Prostate gland (tissue), 2 donors: ENCODE results near the gene RETN. TPM values are rescaled to one million over a fixed set of nuclear protein-coding genes. Genes with fewer than 3 reads are reported as not detected.

ENCODE experiments used
- DNase-seq: peaks from one replicate; pipeline ENCODE4 v3.0.0-alpha.2; 2019; ENCODE audit warnings: low spot score
- H3K27ac ChIP-seq, 2 donors: fragments of 200-600 bp; sonication (generic); 2 replicates each; pipeline ENCODE4 v1.5.1; 2017 to 2019
- H3K27me3 ChIP-seq: fragments of 200-600 bp; sonication (generic); replicated peaks from 2 replicates; pipeline ENCODE4 v1.5.1; 2019; ENCODE audit not compliant: insufficient read depth
- H3K36me3 ChIP-seq, 2 donors: fragments of 200-600 bp; sonication (generic); 1 replicate in 1 of 2; 2 replicates in 1 of 2; pipeline versions ENCODE4 v1.5.1 to v1.8.1; 2017 to 2019
- H3K4me1 ChIP-seq: fragments of 200-600 bp; sonication (generic); replicated peaks from 2 replicates; pipeline ENCODE4 v1.5.1; 2019
- H3K4me3 ChIP-seq, 2 donors: fragments of 200-600 bp; sonication (generic); 2 replicates each; pipeline ENCODE4 v1.5.1; 2017 to 2019
- H3K9me3 ChIP-seq: fragments of 200-600 bp; sonication (generic); 2 replicates; pipeline ENCODE4 v1.5.1; 2017
- CTCF ChIP-seq, 4 experiments: fragments of 200-600 bp in 2 of 4; fragments of 450-650 bp in 2 of 4; sonication (generic) in 2 of 4; IDR thresholded peaks; 1 replicate in 3 of 4; 2 replicates in 1 of 4; pipeline ENCODE4 v1.5.1; 2016 to 2019; ENCODE audit warnings: antibody characterized with exemption in 4 of 4, mild to moderate bottlenecking in 2 of 4, moderate library complexity in 2 of 4
- POLR2A ChIP-seq: fragments of 450-650 bp; IDR thresholded peaks from one replicate; pipeline ENCODE4 v1.6.1; 2016; ENCODE audit warnings: antibody characterized with exemption, mild to moderate bottlenecking
- POLR2AphosphoS5 ChIP-seq: sonication (generic); formaldehyde crosslinking; IDR thresholded peaks from one replicate; pipeline ENCODE4 v1.6.1; 2017; ENCODE audit warnings: antibody characterized with exemption
- WGBS: methylation state at CpG from one replicate; pipeline ENCODE4 v1.1.5; 2018; 5-methylcytosine and 5-hydroxymethylcytosine counted together
- intact Hi-C: fragments of 100-400 bp; cut with DNase I; formaldehyde crosslinking; loops from one replicate; pipeline ENCODE4 v1.14.2; 2022
- total RNA-seq, 2 donors: library from RNA; depleted of rRNA; stranded (reverse); fragments of >200 nt; gene quantifications; one replicate each; pipeline ENCODE4 v1.1.0, GENCODE V29; 2016

RETN gene
- total RNA-seq, 2 donors from 2014 or later: not detected

GRCh38 chr19:7704280-7705060 is 35.6 kb downstream of the RETN start:
- H3K9me3 ChIP-seq: no peaks in the 10 kb centered on the region
- no peaks in the 10 kb centered on the region for H3K36me3 ChIP-seq
- H3K27ac ChIP-seq: no peak overlapping the region
- no peaks in the 10 kb centered on the region for H3K27me3 ChIP-seq
- no peaks in the 10 kb centered on the region for H3K4me1 ChIP-seq
- intact Hi-C loops: no loop called here
- no peak for DNase-seq
- 77% methylated on average over 6 of the region's 6 CpGs for WGBS
- no peak overlapping the region for H3K4me3 ChIP-seq
- TF ChIP-seq CTCF (IDR thresholded peaks at IDR 0.05) (no peak), POLR2AphosphoS5 (no peak), POLR2A (no peak)

- DNase-seq: peak; percentile 6
- Histone ChIP-seq H3K9me3 (no peaks in the 10 kb centered on the region), H3K36me3 (no peaks in the 10 kb centered on the region), H3K4me3 (no peak overlapping the region), H3K27ac (no peak overlapping the region), H3K27me3 (no peaks in the 10 kb centered on the region), H3K4me1 (no peaks in the 10 kb centered on the region)
- intact Hi-C loops: no loop called here
- 57% methylated on average over 24 of the region's 24 CpGs for WGBS
- no peak for TF ChIP-seq POLR2A
- no peak for TF ChIP-seq POLR2AphosphoS5
- TF ChIP-seq CTCF (IDR thresholded peaks at IDR 0.05): no peak
These were observed 36.7 kb downstream of the RETN start for GRCh38 chr19:7705387-7706187.

GRCh38 chr19:7706188-7706954 is 37.5 kb downstream of the RETN start:
- no peak for DNase-seq
- WGBS: 67% methylated on average over 14 of the region's 14 CpGs
- no peak for TF ChIP-seq POLR2AphosphoS5
- Histone ChIP-seq H3K36me3 (no peaks in the 10 kb centered on the region), H3K9me3 (no peaks in the 10 kb centered on the region), H3K4me1 (no peaks in the 10 kb centered on the region), H3K27ac (no peak overlapping the region), H3K27me3 (no peaks in the 10 kb centered on the region), H3K4me3 (no peak overlapping the region)
- intact Hi-C loops: no loop called here

GRCh38 chr19:7706955-7707456 is 38.2 kb downstream of the RETN start:
- Histone ChIP-seq H3K36me3 (no peaks in the 10 kb centered on the region), H3K27ac (no peak overlapping the region), H3K4me1 (no peaks in the 10 kb centered on the region), H3K4me3 (no peak overlapping the region), H3K9me3 (no peaks in the 10 kb centered on the region), H3K27me3 (no peaks in the 10 kb centered on the region)
- no peak for DNase-seq
- intact Hi-C loops: no loop called here
- 65% methylated on average over 8 of the region's 8 CpGs for WGBS
- TF ChIP-seq CTCF (IDR thresholded peaks at IDR 0.05) (no peak), POLR2A (no peak), POLR2AphosphoS5 (no peak)

GRCh38 chr19:7709932-7710460 is 41.1 kb downstream of the RETN start:
- WGBS: 81% methylated on average over 10 of the region's 10 CpGs
- intact Hi-C loops: no loop called here

More at GRCh38 chr19:7709932-7710460, 41.1 kb downstream of the RETN start:
- Histone ChIP-seq H3K4me1 (no peaks in the 10 kb centered on the region), H3K4me3 (no peak overlapping the region), H3K36me3 (no peaks in the 10 kb centered on the region), H3K27me3 (no peaks in the 10 kb centered on the region), H3K9me3 (no peaks in the 10 kb centered on the region), H3K27ac (no peak overlapping the region)
- DNase-seq: no peak
- no peak for TF ChIP-seq POLR2A
- no peak for TF ChIP-seq CTCF (IDR thresholded peaks at IDR 0.05)
- TF ChIP-seq POLR2AphosphoS5: no peak
